Ovary (tissue), 3 donors: ENCODE data around the gene DSCAM.

Source experiments
- CTCF ChIP-seq, 3 donors: fragments of 450-650 bp in 2 of 3; fragments of 200-600 bp in 1 of 3; IDR thresholded peaks; one replicate each; pipeline versions ENCODE4 v1.5.1 to v1.8.0; 2016 to 2022; ENCODE audit warnings: antibody characterized with exemption in 3 of 3, mild to moderate bottlenecking in 1 of 3
- POLR2A ChIP-seq: fragments of 450-650 bp; IDR thresholded peaks from one replicate; pipeline ENCODE4 v1.6.1; 2017; ENCODE audit warnings: antibody characterized with exemption, mild to moderate bottlenecking, moderate library complexity
- donor health status: DM: no; HTN: no; CAD: no.

- TF ChIP-seq POLR2A (no peak), CTCF (IDR thresholded peaks at IDR 0.05) (no peak)
Measured at GRCh38 chr21:40689840-40690360, 157.1 kb downstream of the DSCAM start.
